GM04504 (cell line): ENCODE results near the gene NFE2L2.
"Not testable (repeated sequence)": the region's sequence is repeated elsewhere in the genome, so short reads cannot be mapped to it uniquely, and the experiment has no call there.

ENCODE experiments used
- DNase-seq: peaks from one replicate; pipeline ENCODE4 v3.0.0-alpha.2; 2012; ENCODE audit warnings: low read depth

Gene NFE2L2

GRCh38 chr2:177281400-177282180, 17.1 kb upstream of the NFE2L2 start:
- no peak for DNase-seq

GRCh38 chr2:177279847-177280246, 15.3 kb upstream of the NFE2L2 start:
- DNase-seq = no peak

GRCh38 chr2:177275743-177276055, 11.2 kb upstream of the NFE2L2 start:
- no peak for DNase-seq

- DNase-seq = no peak
Observed at GRCh38 chr2:177275040-177275742, 10.7 kb upstream of the NFE2L2 start.

GRCh38 chr2:177273408-177273807, 8.9 kb upstream of the NFE2L2 start:
- no peak for DNase-seq

GRCh38 chr2:177272765-177273164, 8.2 kb upstream of the NFE2L2 start:
- no peak for DNase-seq

- no peak for DNase-seq
Observed at GRCh38 chr2:177271981-177272666, 7.6 kb upstream of the NFE2L2 start.

GRCh38 chr2:177270531-177270930, 6.0 kb upstream of the NFE2L2 start:
- DNase-seq = no peak

- no peak for DNase-seq
Observed at GRCh38 chr2:177268901-177269300, 4.4 kb upstream of the NFE2L2 start.

GRCh38 chr2:177268187-177268871, 3.8 kb upstream of the NFE2L2 start:
- DNase-seq = no peak

GRCh38 chr2:177266955-177267354, 2.4 kb upstream of the NFE2L2 start:
- not testable (repeated sequence) for DNase-seq

GRCh38 chr2:177265824-177266817, 1.6 kb upstream of the NFE2L2 start:
- no peak for DNase-seq

GRCh38 chr2:177264209-177264692, 276 bp downstream of the NFE2L2 start:
- no peak for DNase-seq

- peak; percentile 97 for DNase-seq
Observed at GRCh38 chr2:177263451-177264208, 897 bp downstream of the NFE2L2 start.

- no peak for DNase-seq
Observed at GRCh38 chr2:177262958-177263450, 1.5 kb downstream of the NFE2L2 start.

- DNase-seq = no peak
Observed at GRCh38 chr2:177262092-177262491, 2.4 kb downstream of the NFE2L2 start.

- no peak for DNase-seq
Observed at GRCh38 chr2:177261116-177262060, 3.1 kb downstream of the NFE2L2 start.

- no peak for DNase-seq
Observed at GRCh38 chr2:177260379-177260778, 4.1 kb downstream of the NFE2L2 start.

- DNase-seq = no peak
Observed at GRCh38 chr2:177258059-177258458, 6.5 kb downstream of the NFE2L2 start.
